ENCODE data around the gene SLC20A1.

DNA sequence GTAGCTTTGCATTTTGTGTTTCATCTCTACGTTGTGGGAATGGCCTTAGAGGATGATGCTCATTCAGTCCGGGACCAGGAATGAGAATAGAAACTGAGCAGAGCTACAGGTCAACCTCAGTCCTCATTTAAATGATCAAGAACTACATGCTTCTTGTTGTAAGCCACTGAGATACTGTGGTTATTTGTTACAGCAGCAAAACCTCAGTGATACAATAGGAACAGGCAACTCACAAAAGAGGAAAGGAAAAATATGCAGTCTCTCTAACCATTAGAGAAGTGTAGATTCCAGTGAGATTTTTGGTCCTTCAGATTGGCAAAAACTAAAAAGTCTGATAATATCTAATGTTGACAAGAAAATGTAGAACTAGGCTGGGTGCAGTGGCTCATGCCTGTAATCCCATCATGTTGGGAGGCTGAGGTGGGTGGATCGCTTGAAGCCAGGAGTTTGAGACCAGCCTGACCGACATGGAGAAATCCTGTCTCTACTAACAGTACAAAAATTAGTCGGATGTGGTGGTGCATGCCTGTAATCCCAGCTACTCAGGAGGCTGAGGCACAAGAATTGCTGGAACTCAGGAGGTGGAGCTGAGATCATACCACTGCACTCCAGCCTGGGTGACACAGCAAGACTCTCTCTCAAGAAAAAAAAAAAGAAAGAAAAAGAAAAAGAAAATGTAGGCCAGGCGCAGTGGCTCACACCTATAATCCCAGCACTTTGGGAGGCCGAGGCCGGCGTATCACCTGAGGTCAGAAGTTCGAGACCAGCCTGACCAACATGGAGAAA is 48.0 kb upstream of the SLC20A1 start:
- no peak for TF ChIP-seq CTCF (IDR thresholded peaks at IDR 0.05; ENCODE audit: borderline replicate concordance, extremely low read depth, low read length, poor library complexity, severe bottlenecking)
- no peak for TF ChIP-seq EZH2 (IDR thresholded peaks at IDR 0.05; ENCODE audit: borderline replicate concordance, low read depth, low read length, severe bottlenecking)

Measured in DND-41 (cell line).